HG03520 (cell line): ENCODE data around the gene CRAT.

ENCODE experiments used
- ATAC-seq: cut with Tn5 transposase; IDR thresholded peaks from one replicate; pipeline ENCODE4 v1.9.1; 2021; ENCODE audit warnings: mild to moderate bottlenecking, moderate library complexity; ENCODE audit not compliant: unreplicated experiment

CRAT gene

DNA sequence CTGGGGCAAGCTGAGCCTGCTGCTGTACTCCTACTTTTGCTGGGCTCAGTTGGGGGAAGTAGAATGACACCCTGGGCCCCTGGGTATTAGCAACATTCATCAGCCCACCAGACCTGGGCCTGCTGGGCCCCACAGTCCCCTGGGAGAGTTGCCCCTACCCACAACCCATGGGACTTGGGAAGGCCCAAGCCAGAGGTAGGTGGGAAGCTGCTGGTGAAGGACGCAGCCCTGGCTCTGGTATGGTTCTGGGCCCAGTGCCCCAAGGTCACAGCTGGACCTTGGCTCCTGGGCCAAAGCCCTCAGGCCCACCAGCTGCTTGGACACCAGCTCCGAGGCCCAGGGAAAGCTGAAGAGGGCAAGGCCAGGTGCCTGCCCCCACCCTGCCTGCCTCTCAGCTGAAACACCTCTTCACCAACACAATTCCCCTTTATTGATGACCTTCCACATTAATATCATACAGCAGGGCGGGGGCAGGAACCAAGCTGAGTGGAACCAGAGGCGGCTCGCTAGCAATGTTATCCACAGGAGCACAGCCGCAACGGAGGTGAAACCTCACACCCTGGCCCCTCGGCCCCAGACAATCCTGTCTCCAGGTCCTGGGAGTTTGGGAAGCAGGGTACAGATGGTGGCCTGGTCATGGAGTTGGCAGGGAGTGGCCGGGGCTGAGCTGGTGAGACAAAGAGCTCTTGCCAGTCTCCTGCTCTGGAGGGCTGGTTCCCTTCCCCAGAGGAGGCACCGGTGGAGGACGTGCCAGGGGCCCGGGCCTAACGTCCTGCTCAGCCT is 16.0 kb downstream of the CRAT start:
- no peak for ATAC-seq

DNA sequence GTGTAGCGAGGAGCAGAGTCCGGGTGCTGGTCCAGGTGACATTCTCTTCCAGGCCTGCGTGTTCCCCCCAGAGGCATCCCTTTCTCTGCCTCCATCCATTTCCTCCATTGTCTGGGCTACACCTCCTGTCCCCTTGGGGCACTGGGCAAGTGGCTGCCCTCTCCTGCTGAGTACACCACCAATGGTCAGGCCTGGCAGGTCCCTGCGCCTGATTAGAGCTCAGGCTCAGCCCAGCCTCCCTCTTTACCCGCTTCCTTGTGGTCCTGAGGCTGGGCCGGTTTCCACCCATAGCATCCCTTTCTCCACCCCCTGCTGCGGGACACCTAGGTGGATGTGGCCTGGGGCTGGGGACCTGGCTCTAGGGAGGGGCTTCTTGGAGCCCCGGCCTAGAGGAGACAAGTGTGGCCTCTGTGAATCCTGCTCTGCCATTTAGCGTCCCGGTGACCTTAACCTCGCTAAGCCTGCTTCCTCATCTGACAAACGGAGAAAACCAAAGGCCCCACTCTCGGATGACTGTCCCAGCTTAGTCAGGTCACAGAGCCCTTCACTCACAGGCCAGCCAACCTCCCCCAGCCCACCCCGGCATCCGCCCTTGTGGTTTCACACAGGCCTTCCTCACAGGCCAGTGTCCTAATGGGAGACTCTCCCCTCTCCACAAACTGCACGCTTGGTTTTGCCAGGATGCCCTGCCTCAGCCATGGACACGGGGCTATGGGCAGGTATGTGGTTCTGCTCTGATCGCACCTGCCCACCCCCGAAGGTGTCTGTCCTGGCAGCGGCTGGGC is 16.8 kb downstream of the CRAT start:
- ATAC-seq = no peak

DNA sequence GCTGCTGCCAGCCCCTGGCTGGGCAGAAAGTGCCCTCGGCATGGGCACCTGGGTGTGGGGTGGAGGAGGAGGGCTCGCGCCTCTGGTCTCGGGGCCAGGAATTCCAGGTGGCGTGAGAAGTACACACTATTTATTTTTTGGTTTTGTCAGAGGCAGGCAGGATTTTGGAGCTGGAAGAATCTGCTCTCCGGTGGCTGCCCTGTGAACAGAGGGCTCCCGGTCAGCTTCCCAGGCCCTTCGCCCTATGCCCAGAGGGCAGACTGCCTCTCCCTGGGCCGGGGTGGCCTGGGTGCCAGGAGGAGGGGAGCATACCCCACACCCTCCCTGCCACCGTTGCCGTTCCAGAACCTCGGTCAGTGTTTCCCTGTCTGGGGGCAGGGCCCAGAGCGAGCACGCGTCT is 21.3 kb downstream of the CRAT start:
- ATAC-seq = no peak

DNA sequence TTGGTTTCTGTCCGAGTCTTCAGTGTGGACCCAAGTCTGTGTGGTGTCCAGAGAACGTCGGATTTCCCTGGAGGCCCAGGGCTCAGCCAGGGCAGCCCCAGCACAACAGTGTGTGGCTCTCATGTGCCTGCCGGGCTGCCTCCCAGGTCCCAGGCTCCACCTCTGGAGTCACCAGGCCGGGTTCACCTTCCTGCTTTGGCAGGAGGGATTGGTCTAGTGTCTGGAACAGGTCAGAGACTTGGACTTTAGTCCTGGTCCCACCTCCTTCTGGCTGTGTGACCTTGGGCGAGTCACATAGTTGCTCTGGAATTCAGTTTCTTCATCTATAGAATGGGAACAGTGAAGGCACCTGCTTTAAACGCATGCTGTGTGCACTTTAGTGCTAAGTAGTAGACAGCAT is 26.5 kb downstream of the CRAT start:
- no peak for ATAC-seq

DNA sequence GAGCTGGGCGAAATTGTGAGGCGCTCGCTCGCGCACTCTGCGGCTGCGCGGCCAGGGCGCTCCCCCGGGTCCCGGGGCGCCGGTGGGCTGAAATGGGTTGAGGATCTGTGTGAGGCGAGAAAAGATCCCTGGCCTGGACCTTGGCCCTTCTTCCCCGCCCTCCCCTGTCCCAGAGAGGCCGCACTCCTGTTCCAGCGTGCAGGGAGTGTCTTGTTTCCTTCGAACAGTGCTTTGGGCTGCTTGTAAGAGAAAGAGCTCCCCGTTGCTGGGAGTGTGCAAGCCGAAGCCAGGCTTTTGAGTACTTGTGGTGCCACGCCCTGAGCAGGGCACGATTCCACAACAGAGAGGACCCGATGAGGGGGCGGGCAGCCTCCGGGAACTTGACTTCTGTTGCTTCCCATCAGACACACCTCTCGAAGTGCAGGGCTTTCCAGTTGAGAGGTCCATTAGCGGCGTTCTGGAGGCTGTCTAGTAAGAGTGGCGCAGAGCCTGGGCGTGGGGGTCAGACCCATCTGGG is 29.1 kb downstream of the CRAT start:
- ATAC-seq = no peak

DNA sequence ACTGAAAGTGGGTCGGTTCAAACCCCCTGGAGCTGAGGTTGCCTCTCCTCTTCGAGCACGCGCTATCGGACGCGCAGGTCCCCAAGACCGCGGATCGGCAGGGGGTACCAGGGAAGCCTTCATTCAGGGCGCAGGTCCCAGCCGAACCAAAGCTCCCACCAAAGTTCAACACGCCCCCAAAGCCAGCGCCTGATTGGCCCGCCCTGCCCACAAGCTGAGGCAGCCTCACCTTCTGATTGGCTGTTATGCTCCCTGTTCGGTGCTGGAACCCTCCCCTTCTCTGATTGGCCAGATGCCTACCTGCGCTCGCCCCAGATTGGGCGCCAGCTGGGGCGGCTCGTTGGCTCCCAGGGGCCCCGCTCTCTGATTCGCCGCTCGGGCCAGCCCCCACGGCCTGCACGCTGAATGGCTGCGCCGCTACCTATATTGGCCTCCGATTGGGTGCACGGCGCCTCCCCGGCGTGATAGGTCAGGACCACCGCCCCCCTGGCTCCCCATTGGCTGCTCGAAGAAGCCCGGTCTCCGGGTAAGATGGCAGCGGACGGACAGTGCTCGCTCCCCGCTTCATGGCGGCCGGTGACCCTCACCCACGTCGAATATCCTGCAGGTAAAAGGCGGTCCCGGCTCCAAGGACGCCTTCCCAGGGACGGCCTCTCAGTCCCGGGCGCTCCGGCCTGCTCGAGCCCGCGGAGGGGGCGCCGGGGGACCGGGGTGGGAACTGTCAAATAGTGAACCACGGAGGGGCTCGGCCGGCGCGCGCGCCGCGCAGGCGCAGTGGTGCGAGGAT is 29.8 kb downstream of the CRAT start, which contains the start of gene DOLPP1:
TSS of gene DOLPP1 (plus strand) at position 511 of the 787 bp plus-strand sequence. CDS start at position 532, 21 bp downstream.
- peak; percentile 95 for ATAC-seq

DNA sequence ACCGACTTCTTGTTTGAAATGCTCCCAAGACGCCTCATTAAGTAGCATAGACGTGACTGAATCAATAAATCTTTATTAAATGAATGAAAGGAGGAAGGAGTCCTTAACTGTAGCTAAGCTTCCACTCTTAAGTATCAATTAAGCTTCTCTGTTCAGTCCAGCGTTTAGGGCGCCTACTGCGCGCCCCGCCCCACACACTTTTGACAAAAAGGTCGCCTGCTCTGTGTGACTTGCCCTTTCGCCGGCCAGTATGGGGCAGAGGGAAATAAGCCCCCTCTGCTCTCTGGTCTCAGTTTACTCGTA is 30.3 kb downstream of the CRAT start:
- no peak for ATAC-seq

DNA sequence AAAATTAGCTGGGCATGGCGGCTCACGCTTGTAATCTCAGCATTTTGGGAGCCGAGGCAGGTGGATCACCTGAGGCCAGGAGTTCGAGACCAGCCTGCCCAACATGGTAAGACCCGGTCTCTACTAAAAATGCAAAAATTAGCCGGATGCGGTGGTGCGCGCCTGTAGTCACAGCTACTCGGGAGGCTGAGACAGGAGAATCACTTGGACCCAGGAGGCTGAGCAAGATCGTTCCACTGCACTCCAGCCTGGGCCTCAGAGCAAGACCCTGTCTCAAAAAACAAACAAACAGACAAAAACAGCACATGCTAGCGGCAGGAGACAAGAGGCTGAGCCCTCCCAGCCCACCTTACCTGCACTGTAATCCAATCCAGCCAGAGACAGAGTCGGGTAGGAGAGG is 30.8 kb downstream of the CRAT start:
- no peak for ATAC-seq

DNA sequence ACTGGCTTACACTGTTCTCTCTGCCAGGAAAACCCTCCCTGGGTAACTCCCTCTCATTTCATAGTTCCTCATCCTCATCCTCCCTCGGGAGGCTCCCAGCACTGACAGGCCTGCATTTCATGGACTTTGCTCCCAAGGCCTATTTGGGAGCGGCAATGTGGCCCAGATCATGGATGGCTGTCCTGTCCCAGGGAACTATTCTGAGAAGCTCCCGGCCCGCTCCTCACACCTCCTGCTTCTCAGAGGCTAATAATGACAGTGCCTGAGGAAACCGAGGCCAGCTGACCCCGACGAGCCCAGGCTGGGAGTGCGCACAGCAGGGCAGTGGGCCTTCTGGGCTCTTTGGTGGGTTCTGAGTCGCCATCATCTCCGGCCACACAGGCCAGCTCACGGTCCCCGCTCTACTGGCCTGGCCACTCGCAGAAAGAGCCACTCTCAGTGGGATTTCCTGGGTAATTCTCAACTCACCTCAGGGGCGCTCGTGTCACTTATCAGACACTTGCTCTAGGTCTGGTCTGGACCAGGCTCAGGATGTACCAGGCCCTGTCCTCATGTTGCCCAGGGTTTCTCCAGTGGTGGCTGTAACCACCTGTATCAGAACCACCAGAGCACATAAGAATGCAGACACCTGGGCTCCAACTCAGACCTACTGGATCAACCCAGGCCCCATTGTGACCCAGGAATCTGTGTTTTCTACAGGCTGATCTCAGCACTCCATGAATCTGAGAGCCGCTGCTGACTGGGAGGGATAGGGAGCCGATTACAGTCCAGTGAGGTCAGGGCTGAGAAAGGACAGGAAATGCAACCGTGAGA is 31.7 kb downstream of the CRAT start:
- no peak for ATAC-seq

DNA sequence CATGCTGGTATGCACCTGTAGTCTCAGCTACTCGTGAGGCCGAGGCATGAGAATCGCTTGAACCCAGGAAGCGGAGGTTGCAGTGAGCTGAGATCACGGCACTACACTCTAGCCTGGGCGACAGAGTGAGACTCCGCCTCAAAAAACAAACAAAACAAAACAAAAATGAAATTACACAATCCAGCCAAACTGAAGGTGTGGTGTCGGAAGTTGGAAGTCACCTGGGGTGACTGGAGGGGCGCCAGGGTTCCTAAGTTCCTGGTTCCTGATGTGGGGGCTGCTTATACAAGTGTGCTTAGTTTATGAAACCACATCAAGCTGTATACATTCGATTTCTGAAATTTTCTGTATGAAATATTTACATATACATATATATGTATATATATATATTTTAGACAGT is 33.4 kb downstream of the CRAT start:
- ATAC-seq = no peak

DNA sequence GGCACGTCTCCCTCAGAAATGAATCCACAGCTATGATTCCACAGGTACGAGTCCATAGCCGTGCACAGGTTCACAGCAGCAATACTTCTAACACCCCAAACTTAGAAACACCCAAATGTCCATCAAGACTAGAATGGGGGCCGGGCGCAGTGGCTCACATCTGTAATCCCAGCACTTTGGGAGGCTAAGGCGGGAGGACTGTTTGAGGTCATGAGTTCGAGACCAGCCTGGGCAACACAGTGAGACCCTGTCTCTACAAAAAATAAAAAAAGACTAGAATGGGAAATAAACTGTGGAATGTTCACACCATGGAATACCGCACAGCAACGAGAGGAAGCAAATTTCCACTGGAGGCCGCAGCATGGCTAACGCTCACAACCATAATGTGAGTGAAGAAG is 34.0 kb downstream of the CRAT start:
- ATAC-seq = no peak

DNA sequence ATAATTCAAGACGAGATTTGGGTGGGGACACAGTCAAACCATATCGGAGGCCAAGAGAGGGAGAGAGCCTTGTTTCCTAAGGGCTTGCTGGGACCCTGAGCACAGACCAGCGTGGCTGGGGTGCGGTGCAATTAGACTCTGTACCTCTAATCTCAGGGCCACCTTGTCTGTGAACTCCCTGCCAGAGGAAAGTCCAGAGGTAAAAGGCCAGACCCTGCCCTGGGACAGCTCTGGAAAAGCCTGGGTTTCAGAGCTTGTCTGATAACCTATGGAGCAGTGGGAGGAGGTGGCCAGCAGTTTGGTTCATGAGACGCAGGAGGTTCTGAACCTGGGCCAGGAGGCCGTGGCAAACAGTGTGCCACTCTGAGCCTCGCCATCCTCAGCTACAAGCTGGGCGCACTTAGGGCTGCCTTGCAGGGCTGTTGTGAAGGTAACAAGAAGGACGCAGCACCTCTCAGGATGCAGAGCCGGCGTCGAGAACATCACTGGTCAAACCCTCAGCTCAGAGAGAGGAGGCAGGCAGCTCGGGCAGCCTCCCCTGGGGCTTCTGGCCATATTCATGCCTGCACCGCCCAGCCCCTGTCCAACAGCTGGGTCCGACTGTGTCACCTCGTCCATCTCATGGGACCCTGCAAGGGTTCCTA is 34.5 kb downstream of the CRAT start:
- no peak for ATAC-seq

DNA sequence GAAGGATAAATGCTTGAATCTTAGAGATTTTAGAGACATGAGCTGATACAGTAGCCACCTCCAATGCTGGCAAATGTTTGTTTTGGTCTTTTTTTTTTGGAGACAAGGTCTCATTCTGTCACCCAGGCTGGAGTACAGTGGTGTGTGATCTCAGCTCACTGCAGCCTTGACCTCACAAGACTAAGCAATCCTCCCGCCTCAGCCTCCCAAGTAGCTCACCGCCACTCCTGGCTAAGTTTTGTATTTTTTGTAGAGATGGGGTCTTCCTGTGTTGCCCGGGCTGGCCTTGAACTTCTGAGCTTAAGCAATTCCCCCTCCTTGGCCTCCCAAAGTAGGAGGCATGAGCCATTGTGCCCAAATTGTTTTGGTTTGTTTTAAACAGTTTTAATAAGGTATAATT is 36.5 kb downstream of the CRAT start:
- no peak for ATAC-seq

DNA sequence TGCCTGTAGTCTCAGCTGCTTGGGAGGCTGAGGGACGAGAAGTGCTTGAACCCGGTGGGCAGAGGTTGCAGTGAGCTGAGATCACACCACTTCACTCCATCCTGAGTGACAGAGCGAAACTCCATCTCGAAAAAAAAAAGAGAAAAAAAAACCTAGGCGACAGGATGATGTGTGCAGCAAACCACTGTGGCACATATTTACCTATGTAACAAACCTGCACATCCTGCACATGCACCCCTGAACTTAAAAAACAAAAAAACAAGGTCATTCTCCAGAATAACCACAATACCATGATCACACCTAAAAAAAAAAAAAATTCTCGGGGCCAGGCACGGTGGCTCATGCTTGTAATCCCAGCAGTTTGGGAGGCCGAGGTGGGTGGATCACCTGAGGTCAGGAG is 37.2 kb downstream of the CRAT start:
- no peak for ATAC-seq

DNA sequence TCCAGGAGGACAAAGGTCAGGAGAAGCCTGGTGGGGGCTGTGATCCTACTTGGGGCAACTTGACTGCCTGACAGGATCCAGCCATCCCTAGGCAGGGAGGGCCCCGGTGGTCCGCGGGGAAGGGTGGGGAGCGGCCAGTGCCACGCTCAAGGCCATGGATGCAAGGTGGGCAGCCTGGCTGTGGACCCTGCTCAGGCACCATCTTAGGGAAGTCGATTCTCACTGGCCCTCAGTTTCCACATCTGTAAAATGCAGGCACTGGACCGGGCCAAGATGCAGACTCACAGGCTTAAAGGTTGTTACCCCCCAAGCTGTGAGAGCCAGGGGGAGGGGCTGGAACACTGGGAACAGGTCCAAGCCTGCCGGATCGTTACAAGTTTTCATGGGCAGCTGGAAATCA is 38.4 kb downstream of the CRAT start:
- ATAC-seq = no peak

DNA sequence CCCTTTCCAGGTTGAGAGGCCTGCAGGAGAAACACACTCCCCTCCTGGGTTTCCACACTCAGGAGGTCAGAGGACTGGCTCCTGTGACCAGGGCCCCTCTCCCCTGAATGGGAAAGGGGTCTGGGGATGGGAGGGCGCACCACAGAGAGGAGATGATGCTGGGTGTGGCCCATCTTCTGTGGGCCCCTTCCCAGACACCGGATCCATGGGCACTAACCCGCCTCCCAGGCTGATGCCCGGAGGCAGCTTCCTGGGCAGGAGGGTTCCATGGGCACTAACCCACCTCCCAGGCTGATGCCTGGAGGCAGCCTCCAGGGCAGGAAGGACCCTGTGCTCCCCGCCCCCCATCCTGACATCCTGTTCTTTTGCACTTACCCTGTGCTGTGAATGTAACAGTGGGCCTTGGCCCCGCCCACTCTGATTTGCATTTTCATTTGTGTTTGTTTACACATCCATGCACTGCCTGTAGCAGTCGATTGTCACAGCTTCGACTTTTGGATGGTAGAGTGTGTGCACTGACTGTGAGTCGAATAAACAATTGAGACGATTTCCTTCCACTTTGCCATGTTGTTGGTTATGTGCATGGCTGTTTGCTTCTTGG is 39.0 kb downstream of the CRAT start:
- no peak for ATAC-seq

DNA sequence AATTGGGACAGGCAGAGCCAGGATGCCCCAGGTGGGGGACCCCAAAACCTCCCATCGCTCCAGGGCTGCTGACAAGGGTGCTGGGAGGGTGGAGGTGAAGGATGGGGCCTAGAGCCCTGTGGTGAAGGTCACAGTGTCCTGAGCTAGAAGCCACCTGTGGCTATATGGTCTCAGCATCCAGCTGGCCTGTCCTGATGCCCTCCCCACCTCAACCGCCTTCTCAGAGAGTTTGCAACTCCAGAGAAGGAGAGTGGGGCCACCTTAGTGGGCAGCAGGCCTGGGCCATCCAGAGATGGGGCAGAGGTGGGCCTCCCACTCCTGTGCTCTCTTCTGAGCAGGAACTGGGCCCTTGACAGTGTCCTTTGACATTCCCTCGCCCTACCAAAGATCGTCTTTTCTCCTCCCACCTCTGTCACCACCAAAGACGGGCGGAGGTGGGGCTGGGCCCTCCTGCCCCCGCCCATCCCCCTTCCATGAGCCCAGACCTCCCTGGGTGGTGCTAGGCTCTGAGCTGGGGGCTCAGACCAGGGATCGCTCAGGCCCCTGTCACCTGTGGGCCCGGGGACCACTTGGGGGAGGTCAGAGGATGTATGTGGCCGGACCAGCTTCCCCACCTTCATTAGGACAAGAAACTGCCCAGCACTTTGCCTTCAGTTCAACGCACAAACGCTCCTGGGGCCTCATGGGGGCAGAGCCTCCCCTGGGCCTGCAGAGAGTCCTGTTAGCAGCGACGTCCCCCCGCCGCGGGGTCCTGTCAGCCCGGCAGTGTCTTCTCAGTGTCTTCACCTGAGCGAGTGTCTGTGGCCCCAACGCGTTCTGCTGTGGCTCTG is 39.7 kb downstream of the CRAT start:
- no peak for ATAC-seq

DNA sequence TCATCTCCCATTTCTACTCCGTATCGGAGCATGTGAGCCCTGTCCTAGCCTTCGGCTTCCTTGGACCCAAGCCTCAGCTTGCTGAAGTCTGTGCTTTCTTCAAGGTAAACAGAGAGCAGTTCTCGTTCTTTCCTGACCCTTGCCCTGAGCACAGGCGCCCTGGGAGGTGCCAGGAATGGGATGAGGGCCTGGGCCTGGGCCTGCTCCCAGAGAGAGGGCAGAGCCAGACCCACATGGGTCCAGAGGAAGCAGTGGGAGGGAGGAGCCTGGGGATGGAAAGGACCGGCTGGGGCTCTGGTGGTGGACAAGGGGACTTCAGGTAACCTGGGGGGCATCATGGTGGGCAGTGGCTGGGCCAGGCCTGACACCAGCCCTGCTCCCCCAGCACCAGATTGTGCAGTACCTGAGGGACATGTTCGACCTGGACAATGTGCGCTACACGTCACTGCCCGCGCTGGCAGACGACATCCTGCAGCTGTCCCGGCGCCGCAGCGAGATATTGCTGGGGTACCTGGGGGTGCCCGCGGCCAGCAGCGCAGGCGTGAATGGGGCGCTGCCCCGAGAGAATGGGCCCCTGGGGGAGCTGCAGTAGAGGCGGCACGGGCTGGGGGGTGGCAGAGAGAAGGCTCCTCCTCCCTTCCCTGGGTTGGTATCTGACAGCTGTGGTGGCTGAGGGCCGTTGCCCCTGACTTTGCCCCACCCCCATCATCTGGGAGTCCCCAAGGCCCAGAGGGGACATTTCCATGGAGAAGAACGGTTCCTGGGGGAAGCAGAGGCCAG is 40.5 kb downstream of the CRAT start:
- ATAC-seq = no peak
